ENCODE results near the gene SLC9A9.

DNA sequence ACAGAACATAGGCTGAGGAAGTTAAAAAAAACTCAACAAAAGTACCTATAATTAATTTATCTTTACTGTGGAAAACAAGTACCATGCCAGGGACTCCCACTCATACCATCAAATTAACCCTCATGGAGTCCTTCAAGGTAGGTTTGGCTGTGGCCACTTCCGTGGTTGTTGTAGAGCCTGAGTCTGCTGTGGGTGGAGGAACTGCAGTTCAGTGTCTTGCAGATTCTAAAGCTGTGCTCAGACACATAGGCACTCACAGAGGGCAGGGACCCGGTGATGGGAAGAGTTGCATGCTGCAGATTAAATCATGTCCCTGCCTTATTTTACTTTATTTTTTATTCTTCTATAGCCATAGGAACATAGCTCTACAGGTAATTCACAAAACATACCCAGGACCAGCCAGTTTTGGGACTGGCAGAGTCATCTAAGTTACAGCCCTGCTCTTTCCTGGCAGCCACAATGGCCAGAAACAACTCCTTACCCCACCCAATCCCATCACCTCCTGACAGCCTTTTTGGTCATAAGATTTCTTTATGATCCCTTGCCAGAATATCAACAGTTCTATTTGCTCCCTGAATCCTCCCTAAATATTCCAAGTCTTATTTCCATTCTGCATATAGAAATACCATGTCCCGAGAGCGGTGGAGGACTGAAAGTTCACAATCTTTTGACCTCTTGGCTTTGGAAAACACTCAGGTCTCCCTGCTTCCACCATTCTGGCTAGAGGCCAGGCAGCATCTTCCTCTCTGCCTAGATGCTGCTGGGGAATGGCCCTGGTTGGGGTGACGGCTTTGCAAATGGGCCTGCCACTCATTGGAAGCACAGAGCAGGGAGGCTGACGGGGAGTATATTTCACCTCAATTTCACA, 535.0 kb downstream of the SLC9A9 start:
- TF ChIP-seq, protein P1, sequence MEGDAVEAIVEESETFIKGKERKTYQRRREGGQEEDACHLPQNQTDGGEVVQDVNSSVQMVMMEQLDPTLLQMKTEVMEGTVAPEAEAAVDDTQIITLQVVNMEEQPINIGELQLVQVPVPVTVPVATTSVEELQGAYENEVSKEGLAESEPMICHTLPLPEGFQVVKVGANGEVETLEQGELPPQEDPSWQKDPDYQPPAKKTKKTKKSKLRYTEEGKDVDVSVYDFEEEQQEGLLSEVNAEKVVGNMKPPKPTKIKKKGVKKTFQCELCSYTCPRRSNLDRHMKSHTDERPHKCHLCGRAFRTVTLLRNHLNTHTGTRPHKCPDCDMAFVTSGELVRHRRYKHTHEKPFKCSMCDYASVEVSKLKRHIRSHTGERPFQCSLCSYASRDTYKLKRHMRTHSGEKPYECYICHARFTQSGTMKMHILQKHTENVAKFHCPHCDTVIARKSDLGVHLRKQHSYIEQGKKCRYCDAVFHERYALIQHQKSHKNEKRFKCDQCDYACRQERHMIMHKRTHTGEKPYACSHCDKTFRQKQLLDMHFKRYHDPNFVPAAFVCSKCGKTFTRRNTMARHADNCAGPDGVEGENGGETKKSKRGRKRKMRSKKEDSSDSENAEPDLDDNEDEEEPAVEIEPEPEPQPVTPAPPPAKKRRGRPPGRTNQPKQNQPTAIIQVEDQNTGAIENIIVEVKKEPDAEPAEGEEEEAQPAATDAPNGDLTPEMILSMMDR (IDR thresholded peaks at IDR 0.05; ENCODE audit: low read length), result no peak
- no peak for TF ChIP-seq EZH2phosphoT487 (IDR thresholded peaks at IDR 0.05; ENCODE audit: low read length)
